ENCODE results near the gene PLSCR5.

The PLSCR5 gene

DNA sequence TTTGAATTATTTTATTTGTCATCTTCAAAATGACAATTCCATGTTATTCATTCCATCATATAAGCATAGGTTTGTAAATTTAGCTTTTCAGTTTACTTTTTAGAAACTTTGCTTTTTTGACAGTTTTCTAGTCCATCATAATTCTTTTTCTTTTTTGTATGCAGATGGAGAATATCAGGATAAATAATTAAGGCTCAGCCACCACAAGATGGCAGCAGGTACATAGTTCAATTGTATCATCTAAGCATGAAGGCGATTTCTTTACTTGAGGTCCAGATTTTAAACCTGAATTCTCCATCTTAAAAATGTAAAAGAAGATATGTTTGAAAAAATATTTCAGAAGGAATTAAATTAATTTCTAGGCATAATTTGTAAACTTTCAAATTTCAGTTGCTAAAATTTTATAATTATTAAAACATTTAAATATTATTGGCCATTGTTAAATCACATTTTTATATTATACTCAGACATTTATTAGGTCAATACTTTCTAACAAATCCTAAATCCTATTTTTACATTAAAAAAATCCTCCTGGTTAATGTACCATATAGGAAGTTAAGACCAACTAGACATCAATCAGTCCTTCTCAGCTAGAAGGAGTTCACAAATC lies 15.1 kb downstream of the PLSCR5 start:
- no peak for DNase-seq (ENCODE audit: low read depth in 2 of 3, low spot score in 2 of 3)

DNA sequence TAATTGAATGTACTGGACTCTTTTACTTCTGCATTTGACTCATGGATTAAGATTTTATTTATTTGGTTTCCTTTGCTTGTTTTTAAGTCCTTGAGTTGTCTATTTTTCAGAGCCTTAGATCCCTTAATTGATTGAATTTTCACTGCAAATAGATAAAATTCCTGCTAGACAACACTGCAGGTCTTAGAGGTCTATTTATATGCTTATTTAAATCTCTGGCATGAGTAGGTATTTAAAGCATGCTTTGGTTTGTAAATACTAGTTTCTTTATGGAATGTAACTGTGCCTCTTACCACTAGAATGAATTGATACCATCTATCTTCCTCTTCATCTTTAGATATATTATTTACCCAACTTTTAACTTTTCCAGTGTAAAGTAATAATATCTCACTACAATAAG lies 20.0 kb downstream of the PLSCR5 start:
- DNase-seq (ENCODE audit: low read depth in 2 of 3, low spot score in 2 of 3) = no peak

DNA sequence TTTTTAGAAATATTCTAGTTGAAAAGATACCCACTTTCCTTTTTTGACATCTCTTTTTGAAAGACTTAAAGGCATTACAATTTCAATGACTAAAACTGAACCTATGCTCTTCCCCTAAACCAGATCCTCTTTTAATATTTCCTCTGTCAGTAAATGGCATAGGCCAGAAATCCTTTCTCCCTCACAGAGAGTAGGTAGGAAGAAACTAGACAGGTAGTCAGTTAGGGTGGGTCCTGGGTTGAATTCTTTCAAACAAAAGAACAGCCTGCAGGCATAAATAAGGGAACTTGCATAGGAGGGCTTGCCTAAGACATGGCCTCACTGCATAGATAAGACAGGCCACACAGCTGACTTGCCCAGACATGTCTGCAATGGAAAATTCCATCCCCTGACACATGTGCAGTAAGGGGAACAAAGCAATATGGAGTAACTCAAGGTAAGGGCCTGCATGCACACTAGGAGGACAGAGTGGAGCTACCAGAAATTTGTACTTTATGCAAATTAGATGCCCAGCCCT lies 23.1 kb downstream of the PLSCR5 start:
- DNase-seq (ENCODE audit: low read depth in 2 of 3, low spot score in 2 of 3) = no peak

DNA sequence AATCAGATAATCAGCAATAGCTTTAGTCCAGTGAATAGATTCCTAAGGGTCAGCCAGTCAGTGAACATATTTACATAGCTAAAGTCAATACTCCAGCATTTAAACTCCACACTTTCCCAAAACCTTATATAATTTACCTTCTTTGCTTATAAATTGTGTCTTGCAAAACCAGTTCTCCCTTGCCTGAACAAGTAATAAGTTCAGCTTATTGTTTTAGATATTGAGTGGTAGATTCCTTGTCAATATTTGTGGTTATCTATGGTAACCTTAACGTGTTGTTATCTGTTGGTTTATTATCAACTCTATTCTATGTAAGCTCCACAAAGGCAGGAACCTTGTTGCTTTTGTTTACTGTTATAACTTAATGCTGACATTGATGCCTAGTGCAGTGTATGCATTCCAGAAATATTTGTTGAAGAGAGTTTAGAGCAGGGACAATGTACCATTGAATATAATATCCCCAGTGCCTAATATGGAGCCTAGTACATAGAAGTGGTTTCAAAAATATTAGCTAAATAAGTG lies 24.0 kb downstream of the PLSCR5 start:
- DNase-seq (ENCODE audit: low read depth in 2 of 3, low spot score in 2 of 3) = no peak

DNA sequence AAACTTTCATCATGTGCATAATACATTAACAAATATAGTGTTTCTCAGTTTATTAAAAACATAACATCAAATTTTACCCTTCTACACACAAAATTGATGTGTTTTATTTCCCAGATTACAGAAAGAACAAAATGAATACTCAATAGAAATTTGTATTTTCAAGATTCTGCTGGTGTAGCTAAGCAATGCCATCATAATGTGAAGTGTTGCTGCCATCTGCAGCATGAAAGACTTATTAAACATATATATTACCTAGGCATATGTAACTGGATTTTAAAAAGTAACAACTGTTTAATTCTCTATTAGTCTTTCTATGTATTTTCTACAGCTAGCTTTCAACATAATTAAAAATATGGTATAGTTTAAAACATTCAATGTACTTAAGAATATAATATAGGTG lies 27.5 kb downstream of the PLSCR5 start:
- DNase-seq (ENCODE audit: low read depth in 2 of 3, low spot score in 2 of 3) = no peak

DNA sequence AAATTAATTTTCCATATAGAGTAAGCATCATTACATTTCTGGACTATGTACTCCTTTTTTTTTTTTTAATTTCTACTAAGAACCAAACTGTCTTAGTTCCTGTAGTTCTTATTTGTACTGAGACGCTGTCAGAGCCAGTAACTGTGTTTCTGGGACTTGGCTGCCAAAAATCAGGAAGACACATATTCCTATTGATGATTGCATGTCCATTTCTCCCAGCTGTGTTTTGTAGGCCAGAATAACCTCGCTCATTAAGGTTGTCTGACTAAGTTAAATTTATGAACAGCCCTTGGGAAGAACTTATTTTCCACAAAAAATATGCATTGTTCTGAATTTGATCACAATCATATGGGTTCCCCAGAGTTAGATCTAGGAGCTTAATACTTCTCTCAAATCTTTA lies 29.5 kb downstream of the PLSCR5 start:
- no peak for DNase-seq (ENCODE audit: low read depth in 2 of 3, low spot score in 2 of 3)

DNA sequence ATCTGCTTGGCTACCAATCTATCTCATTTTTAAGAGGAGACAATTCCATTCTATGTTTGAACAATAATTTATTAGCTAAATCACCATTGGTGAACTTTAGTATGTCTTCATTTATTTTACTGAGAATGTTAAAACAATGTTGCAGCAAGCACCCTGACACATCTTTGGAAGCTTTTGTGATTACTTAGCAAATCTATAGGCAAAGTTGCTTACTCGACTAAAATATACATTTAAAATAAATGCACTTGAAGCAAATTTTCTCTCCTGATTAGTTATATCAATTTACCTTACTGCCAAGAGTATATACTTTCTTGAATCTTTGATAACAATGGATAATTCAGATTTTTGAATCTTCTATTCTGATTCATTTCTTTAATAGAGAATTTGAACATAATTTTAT lies 31.0 kb downstream of the PLSCR5 start:
- DNase-seq (ENCODE audit: low read depth in 2 of 3, low spot score in 2 of 3) = no peak

DNA sequence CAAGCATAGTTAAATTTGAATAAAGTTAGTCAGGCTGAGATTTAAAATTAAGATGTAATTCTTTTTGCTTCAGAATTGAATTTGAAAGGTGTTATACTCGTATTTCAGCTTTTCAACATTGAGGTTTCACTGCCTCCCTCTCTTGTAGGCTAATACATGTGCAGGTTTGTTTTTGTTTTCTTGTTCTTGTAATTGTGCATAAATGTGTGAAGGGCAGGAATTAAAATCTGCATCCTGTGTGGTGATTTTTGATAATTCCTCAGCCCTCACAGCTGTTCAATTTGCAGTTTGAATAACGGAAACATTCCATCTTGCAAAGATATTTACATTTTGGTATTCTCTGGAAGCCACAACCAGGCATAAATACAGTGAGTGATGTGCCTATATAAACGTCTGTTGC lies 35.8 kb downstream of the PLSCR5 start:
- DNase-seq (ENCODE audit: low read depth in 2 of 3, low spot score in 2 of 3) = no peak

DNA sequence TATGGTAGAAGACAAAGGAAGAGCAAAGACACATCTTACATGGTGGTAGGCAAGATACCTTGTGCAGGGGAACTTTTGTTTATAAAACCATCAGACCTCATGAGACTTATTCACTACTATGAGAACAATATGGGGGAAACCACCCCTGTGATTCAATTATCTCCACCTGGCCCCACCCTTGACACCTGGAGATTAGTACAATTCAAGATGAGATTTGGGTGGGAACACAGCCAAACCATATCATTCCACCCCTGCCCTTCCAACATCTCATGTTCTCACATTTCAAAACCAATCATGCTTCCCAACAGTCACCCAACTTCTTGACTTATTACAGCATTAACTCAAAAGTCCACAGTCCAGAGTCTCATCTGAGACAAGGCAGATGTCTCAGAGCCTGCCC lies 39.0 kb downstream of the PLSCR5 start:
- no peak for DNase-seq (ENCODE audit: low read depth in 2 of 3, low spot score in 2 of 3)

DNA sequence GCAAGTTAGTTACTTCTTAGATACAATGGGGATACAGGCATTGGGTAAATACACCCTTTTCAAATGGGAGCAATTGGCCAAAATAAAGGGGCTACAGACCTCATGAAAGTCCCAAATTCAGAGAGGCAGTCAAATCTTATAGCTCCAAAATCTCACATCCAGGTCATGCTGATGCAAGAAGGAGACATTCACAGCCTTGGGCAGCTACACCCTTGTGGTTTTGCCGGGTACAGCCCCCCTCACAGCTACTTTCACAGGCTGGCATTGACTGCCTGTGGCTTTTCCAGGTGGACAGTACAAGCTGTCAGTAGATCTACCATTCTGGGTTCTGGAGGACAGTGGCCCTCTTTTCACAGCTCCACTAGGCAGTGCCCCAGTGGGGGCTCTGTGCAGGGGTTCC lies 43.3 kb downstream of the PLSCR5 start:
- no peak for DNase-seq (ENCODE audit: low read depth in 2 of 3, low spot score in 2 of 3)

DNA sequence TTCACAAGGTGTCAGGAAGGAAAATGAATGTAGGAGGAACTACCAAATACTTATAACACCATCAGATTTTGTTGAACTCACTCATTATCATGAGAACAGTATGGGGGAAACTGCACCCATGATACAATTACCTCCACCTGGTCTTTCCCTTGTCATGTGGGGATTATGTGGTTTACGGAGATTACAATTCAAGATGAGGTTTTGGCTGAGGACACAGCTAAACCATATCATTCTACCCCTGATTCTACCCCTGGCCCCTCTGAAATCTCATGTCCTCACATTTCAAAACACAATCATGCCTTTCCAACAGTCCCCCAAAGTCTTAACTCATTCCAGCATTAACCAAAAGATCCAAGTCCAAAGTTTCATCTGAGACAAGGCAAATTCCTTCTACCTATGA lies 43.7 kb downstream of the PLSCR5 start:
- no peak for DNase-seq (ENCODE audit: low read depth in 2 of 3, low spot score in 2 of 3)

DNA sequence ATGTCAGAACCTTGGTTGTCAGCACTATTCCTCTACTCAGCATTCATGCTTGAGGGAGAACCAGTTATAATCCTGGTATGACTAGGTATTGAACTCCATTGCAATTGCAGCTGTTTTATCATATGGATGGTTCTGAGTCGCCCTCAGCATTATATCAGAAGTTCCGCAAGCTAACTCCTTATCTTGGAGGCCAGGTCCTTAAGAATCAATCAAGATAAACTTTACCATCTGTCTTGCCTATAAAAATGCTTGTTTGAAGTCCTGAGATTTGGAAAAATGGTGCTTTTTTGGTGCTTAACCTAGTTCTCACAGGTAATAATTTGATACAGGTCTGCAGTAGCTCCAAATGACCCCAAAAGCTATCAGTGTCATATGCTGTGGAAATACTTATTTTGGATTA lies 44.5 kb downstream of the PLSCR5 start:
- DNase-seq (ENCODE audit: low read depth in 2 of 3, low spot score in 2 of 3) = no peak

DNA sequence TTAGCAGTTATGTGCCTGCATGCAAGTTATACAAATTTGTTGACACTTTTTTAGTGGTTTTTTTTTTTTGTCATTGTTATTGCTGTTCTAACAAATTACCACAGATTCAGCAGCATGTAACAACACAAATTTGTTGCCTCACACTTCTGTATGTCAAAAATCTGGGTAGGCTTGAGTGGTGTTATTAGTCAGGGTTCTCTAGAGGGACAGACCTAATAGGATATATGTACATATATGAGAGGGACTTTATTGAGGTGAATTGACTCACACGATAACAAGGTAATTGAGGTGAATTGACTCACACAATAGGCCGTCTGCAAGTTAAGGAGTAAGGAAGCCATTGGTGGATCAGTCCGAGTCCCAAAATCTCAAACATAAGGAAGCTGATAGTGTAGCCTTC lies 45.8 kb downstream of the PLSCR5 start:
- no peak for DNase-seq (ENCODE audit: low read depth in 2 of 3, low spot score in 2 of 3)

DNA sequence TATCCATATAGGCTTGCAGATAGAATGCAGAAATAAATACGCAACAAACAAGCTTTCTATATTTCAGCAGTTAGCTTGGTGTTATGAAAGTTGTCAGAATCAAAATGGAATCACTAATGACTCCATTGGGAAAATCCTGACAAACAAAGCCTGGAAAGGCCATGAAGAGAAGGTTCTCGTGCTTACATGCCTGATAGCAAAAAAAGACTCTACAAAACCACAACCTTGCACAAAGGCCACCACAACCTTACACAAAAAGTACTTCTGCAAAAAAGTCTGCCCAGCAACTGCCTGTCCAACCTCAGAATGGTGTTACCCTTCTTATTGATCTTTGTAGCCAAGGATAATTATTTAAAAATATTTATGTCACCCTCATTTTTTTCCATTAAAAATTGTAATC lies 46.4 kb downstream of the PLSCR5 start:
- DNase-seq (ENCODE audit: low read depth in 2 of 3, low spot score in 2 of 3) = no peak

DNA sequence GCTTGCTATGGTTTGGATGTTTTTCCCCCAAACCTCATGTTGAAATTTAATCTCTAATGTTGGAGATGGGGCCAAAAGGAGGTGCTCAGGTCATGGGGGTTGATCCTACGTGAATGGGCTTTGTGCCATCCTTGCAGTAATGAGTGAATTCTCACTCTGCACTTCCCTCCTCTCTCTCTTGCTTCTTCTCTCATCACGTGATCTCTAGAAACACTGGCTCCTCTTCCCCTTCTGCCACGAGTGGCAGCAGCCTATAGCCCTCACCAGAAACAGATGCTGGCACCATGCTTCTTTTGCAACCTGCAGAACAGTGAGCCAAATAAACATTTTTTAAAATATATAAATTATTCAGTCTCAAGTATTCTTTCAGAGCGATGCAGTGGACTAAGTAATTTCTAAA lies 47.4 kb downstream of the PLSCR5 start:
- DNase-seq (ENCODE audit: low read depth in 2 of 3, low spot score in 2 of 3) = no peak

DNA sequence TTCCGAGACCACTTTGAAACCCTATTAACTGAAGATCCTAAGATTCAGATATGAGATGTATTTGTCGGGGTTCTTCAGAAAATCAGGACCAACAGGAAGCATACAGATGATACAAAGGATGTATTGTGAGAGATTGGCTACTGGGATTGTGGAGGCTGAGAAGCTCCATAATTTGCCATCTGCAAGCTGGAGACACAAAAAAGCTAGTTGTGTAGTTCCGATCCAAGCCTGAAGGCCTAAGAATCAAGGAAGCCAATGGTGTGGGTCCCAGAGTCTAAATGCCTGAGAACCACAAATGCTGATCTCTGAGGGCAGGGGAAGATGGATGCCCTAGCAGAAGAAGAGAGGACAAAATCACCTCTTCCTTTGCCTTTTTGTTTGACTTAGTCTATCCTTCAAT lies 49.8 kb downstream of the PLSCR5 start:
- no peak for DNase-seq (ENCODE audit: low read depth in 2 of 3, low spot score in 2 of 3)

DNA sequence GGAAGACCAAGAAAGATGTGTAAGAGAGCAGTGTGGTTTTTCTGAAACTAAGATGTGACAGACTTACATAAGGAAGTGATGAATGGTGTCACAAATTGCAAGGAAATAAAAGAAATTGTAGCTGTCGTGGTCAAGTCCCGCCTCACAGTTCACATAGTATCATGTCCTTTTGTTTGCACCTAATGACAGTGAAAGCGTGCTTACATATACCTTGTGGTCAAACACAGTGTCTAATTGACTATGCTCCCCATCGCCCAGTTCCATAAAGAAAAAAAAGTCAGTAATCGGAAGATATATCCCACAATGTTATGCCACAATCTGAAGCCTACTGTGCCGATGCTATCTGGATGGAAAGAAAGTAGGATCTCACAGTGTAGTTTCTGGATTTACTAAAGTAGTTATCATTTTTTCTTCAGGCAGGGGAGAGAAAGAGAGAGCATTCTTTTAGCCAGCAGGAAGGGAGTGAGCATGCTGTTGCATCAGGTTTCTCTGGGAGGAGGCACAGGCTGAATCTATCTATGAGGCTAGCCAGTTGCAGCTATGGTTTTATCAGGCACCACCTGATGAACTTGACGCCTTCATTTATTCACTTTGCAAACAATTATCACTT lies 50.9 kb downstream of the PLSCR5 start:
- DNase-seq (ENCODE audit: low read depth in 2 of 3, low spot score in 2 of 3) = no peak

DNA sequence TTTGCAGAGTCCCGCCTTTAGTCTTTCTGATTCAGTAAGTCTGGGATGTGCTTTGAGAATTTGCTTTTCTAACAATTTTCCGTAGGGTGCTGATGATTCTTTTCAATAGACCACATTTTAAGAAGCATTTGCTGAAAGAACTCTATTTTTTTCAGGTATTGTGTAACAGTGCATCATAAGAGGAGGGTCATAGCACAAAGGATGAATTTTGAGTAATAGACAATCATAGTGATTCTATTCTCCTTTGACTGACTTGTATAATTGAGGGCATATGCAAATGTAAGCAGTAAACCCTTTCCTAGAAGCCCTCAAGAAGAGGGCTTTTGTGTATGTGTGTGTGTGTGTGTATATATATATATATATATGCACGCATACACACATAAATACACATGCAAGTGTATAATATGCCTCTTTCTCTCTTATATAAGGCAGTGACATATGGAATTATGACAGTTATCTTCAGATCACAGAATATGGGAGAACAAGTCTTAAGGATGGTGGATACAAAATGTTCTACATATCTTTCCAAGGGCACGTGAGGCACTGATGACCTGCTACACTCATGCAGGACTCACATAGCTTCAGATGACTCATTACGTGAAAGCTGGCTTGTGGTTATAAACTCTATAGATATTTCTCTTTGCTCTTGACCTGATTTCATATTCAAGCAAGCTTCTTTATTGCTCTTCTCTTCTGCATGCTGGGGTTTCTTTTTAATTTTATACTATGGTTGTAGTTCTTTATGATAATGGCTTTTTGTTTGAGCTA lies 54.2 kb downstream of the PLSCR5 start:
- no peak for DNase-seq (ENCODE audit: low read depth in 2 of 3, low spot score in 2 of 3)

DNA sequence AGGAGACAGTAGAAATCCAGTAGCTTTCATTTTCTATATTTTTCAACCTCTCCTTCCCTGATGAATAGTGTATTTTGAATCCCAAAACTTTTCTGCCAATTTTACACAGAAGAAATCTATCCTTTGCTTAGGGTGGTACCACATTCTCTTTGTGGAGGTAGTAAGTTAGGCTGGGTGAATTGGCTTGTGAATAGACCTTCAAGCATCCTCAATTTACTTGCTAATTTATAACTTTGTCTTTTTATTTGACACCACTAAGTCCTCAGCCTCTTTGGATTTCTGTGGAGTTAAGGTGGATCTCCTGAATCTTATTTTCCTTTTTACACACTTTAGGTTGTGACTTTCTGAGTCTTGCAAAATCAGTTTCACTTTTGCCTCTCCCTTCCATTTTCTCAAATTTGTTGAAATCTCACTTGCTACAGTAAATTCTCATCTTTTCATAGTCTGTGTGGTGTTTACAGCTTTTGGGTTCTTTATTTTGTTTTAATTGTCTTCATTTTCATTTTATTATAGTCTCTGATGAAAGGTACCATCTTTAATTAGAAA lies 55.0 kb downstream of the PLSCR5 start:
- DNase-seq (ENCODE audit: low read depth in 2 of 3, low spot score in 2 of 3) = no peak

DNA sequence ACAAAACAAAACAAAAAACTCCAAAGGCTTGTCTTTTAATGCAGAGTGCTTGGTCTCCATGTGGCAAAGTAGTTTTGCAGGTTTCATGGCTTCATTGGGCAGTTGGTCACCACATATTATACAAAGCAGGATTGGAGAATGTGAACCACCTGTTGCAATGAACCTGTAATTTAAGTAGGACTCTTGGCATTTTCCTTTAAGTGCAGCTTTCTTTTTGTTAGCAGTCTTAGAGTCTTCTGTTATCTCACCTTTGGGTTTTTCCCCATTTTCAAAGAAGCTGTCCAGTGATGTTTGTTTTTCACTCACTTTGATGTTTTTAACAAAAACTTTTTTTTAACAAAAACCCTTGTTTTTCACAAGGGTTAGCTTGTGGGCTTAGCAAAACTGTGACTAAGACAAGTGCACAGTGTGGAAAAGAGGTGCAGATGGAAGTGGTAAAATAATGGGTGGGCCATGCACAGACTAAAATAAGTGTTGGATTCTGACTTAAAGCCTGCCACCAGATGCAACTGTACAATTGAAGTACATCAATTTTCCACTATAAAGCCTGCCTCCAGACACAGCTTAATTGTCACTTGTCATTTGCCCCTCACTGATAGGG lies 57.8 kb downstream of the PLSCR5 start:
- no peak for DNase-seq (ENCODE audit: low read depth in 2 of 3, low spot score in 2 of 3)

DNA sequence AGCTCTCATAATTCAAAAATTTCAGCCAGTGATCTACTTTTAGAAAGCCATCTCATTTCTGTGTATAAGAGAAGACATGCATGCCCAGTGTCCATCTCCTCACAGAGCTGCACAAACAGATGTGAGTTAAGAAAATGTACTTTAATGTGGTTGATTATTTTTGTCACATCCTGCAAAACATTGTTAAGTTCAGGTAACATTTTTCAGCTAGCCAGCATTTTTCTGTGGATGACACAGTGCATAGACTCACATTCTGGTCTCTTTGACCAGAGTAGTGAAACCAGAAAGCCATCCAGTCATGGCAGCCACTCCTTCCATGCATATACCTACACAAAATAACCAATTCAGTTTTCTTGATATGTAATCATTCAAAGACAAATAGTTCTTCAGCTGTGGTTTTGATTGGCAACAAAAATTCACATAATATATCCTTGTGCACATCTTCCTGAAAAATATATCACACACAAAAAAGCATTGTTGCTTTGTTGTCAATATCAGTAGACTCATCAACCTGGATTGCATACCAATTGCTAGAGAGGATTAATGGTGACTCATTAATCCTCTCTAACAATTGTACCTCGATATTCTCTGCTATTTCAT lies 58.7 kb downstream of the PLSCR5 start:
- no peak for DNase-seq (ENCODE audit: low read depth in 2 of 3, low spot score in 2 of 3)

Measured in activated CD8-positive, alpha-beta memory T cell treated with anti-CD3 and anti-CD28 coated beads for 48 hours (primary cell).